HL-60 (cell line): Measurements from ENCODE around the gene AHCY.

Experiments used
- DNase-seq, 2 experiments: peaks; one replicate each; pipeline ENCODE4 v3.0.0-alpha.2; 2010 to 2020; ENCODE audit warnings: low read depth in 1 of 2, low spot score in 1 of 2
- H3K27ac ChIP-seq: fragments of 250-450 bp; sonication (Bioruptor Pico); replicated peaks from 2 replicates; pipeline ENCODE4 v1.5.1; 2020; ENCODE audit warnings: mild to moderate bottlenecking, moderate library complexity
- H3K27me3 ChIP-seq: fragments of 250-450 bp; sonication (Bioruptor Pico); 2 replicates; pipeline ENCODE4 v1.5.1; 2021; ENCODE audit warnings: mild to moderate bottlenecking, moderate library complexity; ENCODE audit not compliant: insufficient read depth, poor library complexity, severe bottlenecking
- H3K4me3 ChIP-seq: replicated peaks from 2 replicates; pipeline ENCODE4 v1.5.1; 2011; ENCODE audit warnings: mild to moderate bottlenecking, control low read depth, low read length; ENCODE audit not compliant: insufficient read depth
- CTCF ChIP-seq: IDR thresholded peaks from one replicate; pipeline ENCODE4 v1.5.1; 2011; ENCODE audit warnings: low read length, control low read depth, inconsistent platforms; ENCODE audit not compliant: insufficient read depth
- GABPA ChIP-seq: IDR thresholded peaks from 2 replicates; pipeline ENCODE4 v1.6.1; 2012; ENCODE audit warnings: low read depth
- POLR2AphosphoS5 ChIP-seq: IDR thresholded peaks from 2 replicates; pipeline ENCODE4 v1.6.1; 2012; ENCODE audit warnings: low read depth
- REST ChIP-seq: IDR thresholded peaks from 2 replicates; pipeline ENCODE4 v1.6.1; 2012; ENCODE audit warnings: low read depth; ENCODE audit not compliant: insufficient replicate concordance
- SPI1 ChIP-seq: IDR thresholded peaks from 2 replicates; pipeline ENCODE4 v1.6.1; 2012; ENCODE audit warnings: low read depth, mild to moderate bottlenecking, borderline replicate concordance

The AHCY gene

GRCh38 chr20:34283844-34284243, 19.3 kb downstream of the AHCY start:
- no peaks in the 10 kb centered on the region for H3K27me3 ChIP-seq
- no peak overlapping the region for H3K27ac ChIP-seq
- no peak for TF ChIP-seq POLR2AphosphoS5
- TF ChIP-seq CTCF: no peak
- TF ChIP-seq REST: no peak
- TF ChIP-seq SPI1: no peak
- TF ChIP-seq GABPA: no peak
- no peak for DNase-seq
- H3K4me3 ChIP-seq: no peak overlapping the region

GRCh38 chr20:34282041-34282440, 21.1 kb downstream of the AHCY start:
- Histone ChIP-seq H3K27ac (no peak overlapping the region), H3K27me3 (no peaks in the 10 kb centered on the region), H3K4me3 (no peak overlapping the region)
- no peak for TF ChIP-seq SPI1
- no peak for TF ChIP-seq CTCF
- no peak for TF ChIP-seq GABPA
- TF ChIP-seq POLR2AphosphoS5: no peak
- no peak for DNase-seq

GRCh38 chr20:34281177-34281576, 22.0 kb downstream of the AHCY start:
- H3K27ac ChIP-seq: no peak overlapping the region
- H3K4me3 ChIP-seq: no peak overlapping the region
- H3K27me3 ChIP-seq: no peaks in the 10 kb centered on the region
- DNase-seq: no peak
- no peak for TF ChIP-seq REST

- H3K27me3 ChIP-seq: no peaks in the 10 kb centered on the region
- no peak for TF ChIP-seq POLR2AphosphoS5
- TF ChIP-seq SPI1: no peak
- TF ChIP-seq CTCF: no peak
- TF ChIP-seq REST: no peak
- no peak for TF ChIP-seq GABPA
- H3K27ac ChIP-seq: no peak overlapping the region
- no peak overlapping the region for H3K4me3 ChIP-seq
- DNase-seq: no peak
Observed at GRCh38 chr20:34274694-34275093, 28.5 kb downstream of the AHCY start.
